AG10803 (cell line): ENCODE data around the gene BMF.

Experiments used
- DNase-seq: peaks from one replicate; pipeline ENCODE4 v3.0.0; 2010; ENCODE audit warnings: low read depth
- H3K4me3 ChIP-seq: 2 replicates; pipeline ENCODE4 v1.5.1; 2011; ENCODE audit warnings: mild to moderate bottlenecking, low read length, control low read depth
- CTCF ChIP-seq: conservative IDR thresholded peaks from 2 replicates; pipeline ENCODE4 v1.5.1; 2011; ENCODE audit warnings: mild to moderate bottlenecking, low read length, control low read depth, inconsistent platforms

The BMF gene

GRCh38 chr15:40061212-40061901 lies 47.3 kb downstream of the BMF start:
- no peak for TF ChIP-seq CTCF
- H3K4me3 ChIP-seq, result no peak overlapping the region
- no peak for DNase-seq

- no peak overlapping the region for H3K4me3 ChIP-seq
- DNase-seq, result no peak
- TF ChIP-seq CTCF, result no peak
These were observed 48.3 kb downstream of the BMF start for GRCh38 chr15:40060236-40060961.

- no peak overlapping the region for H3K4me3 ChIP-seq
- TF ChIP-seq CTCF, result no peak
- no peak for DNase-seq
These were observed 48.9 kb downstream of the BMF start for GRCh38 chr15:40059821-40060220.

GRCh38 chr15:40058476-40059140 lies 50.1 kb downstream of the BMF start:
- peak; percentile 75 for DNase-seq
- TF ChIP-seq CTCF, result no peak
- no peak overlapping the region for H3K4me3 ChIP-seq

GRCh38 chr15:40055576-40056293 lies 52.9 kb downstream of the BMF start:
- H3K4me3 ChIP-seq, result no peak overlapping the region
- no peak for TF ChIP-seq CTCF
- DNase-seq, result no peak

- no peak for TF ChIP-seq CTCF
- H3K4me3 ChIP-seq, result no peak overlapping the region
- peak; percentile 31 for DNase-seq
These were observed 53.7 kb downstream of the BMF start for GRCh38 chr15:40054855-40055575.
